SK-N-MC (cell line): Measurements from ENCODE around the gene VSNL1.

Experiments
- EZH2 ChIP-seq: fragments of 200-600 bp; sonication (generic); IDR thresholded peaks from one replicate; pipeline ENCODE4 v1.6.1; 2017; ENCODE audit warnings: antibody characterized with exemption
- FOXP2 ChIP-seq: optimal IDR thresholded peaks from 2 replicates; pipeline ENCODE3; 2011; ENCODE audit warnings: mild to moderate bottlenecking, moderate library complexity; ENCODE audit not compliant: insufficient read depth; ENCODE audit errors: extremely low read length, control extremely low read depth
- POLR2AphosphoS5 ChIP-seq: IDR thresholded peaks from 2 replicates; pipeline ENCODE4 v1.6.1; 2012; ENCODE audit warnings: mild to moderate bottlenecking, low read depth, low read length, borderline replicate concordance

- TF ChIP-seq POLR2AphosphoS5, result no peak
- TF ChIP-seq EZH2, result no peak
- TF ChIP-seq FOXP2, result no peak
These were observed 39.3 kb downstream of the VSNL1 start for GRCh38 chr2:17579605-17580318.
